Measurements from ENCODE around the gene CLCN6. TPM values are rescaled to one million over a fixed set of nuclear protein-coding genes. Genes with fewer than 3 reads are reported as not detected.
A peak's percentile ranks its signal among the peaks of the same experiment; 100 is the strongest.

The CLCN6 gene
- total and polyA plus RNA-seq, 2 of the 13 experiments (the other 11 are each of a cell fraction or from before 2014, with no cell fraction given): 14.9 to 19.3 TPM

- no peak overlapping the region for H3K27ac ChIP-seq (ENCODE audit: extremely low read length, insufficient read depth, low read length)
- H4K20me1 ChIP-seq (ENCODE audit: insufficient read depth, low read length): no peaks in the 10 kb centered on the region
- intact Hi-C loops (cut with micrococcal nuclease; ENCODE audit: unreplicated experiment) (no loop called here), in situ Hi-C loops (cut with HindIII; ENCODE audit: extremely low pct_ligation_motif_present, low pct_unique_long_range_greater_than_20kb) (no loop called here)
- H3K27me3 ChIP-seq (ENCODE audit: control insufficient read depth in 1 of 2, insufficient read depth in 2 of 2, low read length in 2 of 2): no peaks in the 10 kb centered on the region
- H3K9me3 ChIP-seq (ENCODE audit: low read length): no peaks in the 10 kb centered on the region
- BruUV-seq (replicated peaks): no TSS peak
- no peak overlapping the region for H3K4me3 ChIP-seq (replicated peaks in 1 of 3; ENCODE audit: insufficient read depth in 1 of 3, low read depth in 2 of 3, low read length in 3 of 3)
- no peak overlapping the region for H3K4me2 ChIP-seq (ENCODE audit: low read depth, low read length)
- H3K79me2 ChIP-seq (ENCODE audit: insufficient read depth, low read length): no peaks in the 10 kb centered on the region
- H3K9ac ChIP-seq (ENCODE audit: insufficient read depth, low read depth, low read length): no peak overlapping the region
- POLR2A ChIA-PET: interaction anchor here (0.8 kb wide), 1 partner anchor 85 kb away, joined by 5 read pairs; no protein-coding TSS in a partner anchor
- H3K36me3 ChIP-seq (replicated peaks in 1 of 2; ENCODE audit: control insufficient read depth in 1 of 2, insufficient read depth in 2 of 2, low read length in 2 of 2): peaks cover 33 to 86% of the 10 kb centered on the region in 2 experiments
- ATAC-seq: no peak
- CTCF ChIA-PET (ENCODE audit: low intra/inter-chr PET ratio, low total read pairs): no interaction called here
- WGBS (ENCODE audit: low lambda C conversion rate): 92% methylated on average over 17 of the region's 17 CpGs
- no peak for DNase-seq (ENCODE audit: low spot score)
- no peaks in the 10 kb centered on the region for H3K4me1 ChIP-seq (ENCODE audit: insufficient read depth, low read length)
- no peak overlapping the region for H2AFZ ChIP-seq (ENCODE audit: low read length)
- no peak for FAIRE-seq
- TF ChIP-seq ZBTB42 (CRISPR knock-in tag; IDR thresholded peaks at IDR 0.05): no peak
- TF ChIP-seq HOXA3 (CRISPR knock-in tag; IDR thresholded peaks at IDR 0.05): no peak
- TF ChIP-seq KIAA2018 (CRISPR knock-in tag; IDR thresholded peaks at IDR 0.05; ENCODE audit: borderline replicate concordance): no peak
- no peak for TF ChIP-seq SKI (IDR thresholded peaks at IDR 0.05; ENCODE audit: partially characterized antibody)
- no peak for TF ChIP-seq ZNF205 (CRISPR knock-in tag; IDR thresholded peaks at IDR 0.05)
- no peak for TF ChIP-seq ZNF451 (CRISPR knock-in tag; IDR thresholded peaks at IDR 0.05)
- no peak for TF ChIP-seq MED13 (CRISPR knock-in tag; IDR thresholded peaks at IDR 0.05)
- no peak for TF ChIP-seq MBD4 (IDR thresholded peaks at IDR 0.05; ENCODE audit: borderline replicate concordance, low read length)
- TF ChIP-seq LBX2 (CRISPR knock-in tag; IDR thresholded peaks at IDR 0.05; ENCODE audit: borderline replicate concordance): no peak
- TF ChIP-seq SETDB1 (CRISPR knock-in tag; IDR thresholded peaks at IDR 0.05; ENCODE audit: borderline replicate concordance): no peak
- no peak for TF ChIP-seq TEAD2 (CRISPR knock-in tag; IDR thresholded peaks at IDR 0.05)
- TF ChIP-seq PHF8 (CRISPR knock-in tag; IDR thresholded peaks at IDR 0.05): no peak
- no peak for TF ChIP-seq ZNF431 (CRISPR knock-in tag; IDR thresholded peaks at IDR 0.05; ENCODE audit: borderline replicate concordance, low read depth)
- peak; percentile 64 to 75 for TF ChIP-seq MAFK (conservative IDR thresholded peaks at IDR 0.05 in 1 of 2, IDR thresholded peaks at IDR 0.05 in 1 of 2; ENCODE audit: low read length in 2 of 2)
- no peak for TF ChIP-seq GZF1 (CRISPR knock-in tag; IDR thresholded peaks at IDR 0.05)
Measured at GRCh38 chr1:11823366-11824137, 17.6 kb downstream of the CLCN6 start.

Data from HepG2 (cell line).